ENCODE measurements around the gene PSMD3.

PSMD3 gene

GRCh38 chr17:40019140-40019991 lies 38.8 kb downstream of the PSMD3 start:
- TF ChIP-seq, protein P1, sequence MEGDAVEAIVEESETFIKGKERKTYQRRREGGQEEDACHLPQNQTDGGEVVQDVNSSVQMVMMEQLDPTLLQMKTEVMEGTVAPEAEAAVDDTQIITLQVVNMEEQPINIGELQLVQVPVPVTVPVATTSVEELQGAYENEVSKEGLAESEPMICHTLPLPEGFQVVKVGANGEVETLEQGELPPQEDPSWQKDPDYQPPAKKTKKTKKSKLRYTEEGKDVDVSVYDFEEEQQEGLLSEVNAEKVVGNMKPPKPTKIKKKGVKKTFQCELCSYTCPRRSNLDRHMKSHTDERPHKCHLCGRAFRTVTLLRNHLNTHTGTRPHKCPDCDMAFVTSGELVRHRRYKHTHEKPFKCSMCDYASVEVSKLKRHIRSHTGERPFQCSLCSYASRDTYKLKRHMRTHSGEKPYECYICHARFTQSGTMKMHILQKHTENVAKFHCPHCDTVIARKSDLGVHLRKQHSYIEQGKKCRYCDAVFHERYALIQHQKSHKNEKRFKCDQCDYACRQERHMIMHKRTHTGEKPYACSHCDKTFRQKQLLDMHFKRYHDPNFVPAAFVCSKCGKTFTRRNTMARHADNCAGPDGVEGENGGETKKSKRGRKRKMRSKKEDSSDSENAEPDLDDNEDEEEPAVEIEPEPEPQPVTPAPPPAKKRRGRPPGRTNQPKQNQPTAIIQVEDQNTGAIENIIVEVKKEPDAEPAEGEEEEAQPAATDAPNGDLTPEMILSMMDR (conservative IDR thresholded peaks at IDR 0.05; ENCODE audit: low read depth) = no peak
- ChIA-PET POLR2A (ENCODE audit: low non-redundant PET) (interaction anchor here (0.7 kb wide), 1 partner anchor 95 kb away, joined by 3 read pairs; no protein-coding TSS in a partner anchor), CTCF (interaction anchor here (0.6 kb wide), 2 partner anchors 56 to 99 kb away, joined by 6 to 7 read pairs; no protein-coding TSS in a partner anchor)
- peak; percentile 75 for DNase-seq (ENCODE audit: low spot score)
- peak overlapping the region; percentile 99 for H3K27ac ChIP-seq

DNA sequence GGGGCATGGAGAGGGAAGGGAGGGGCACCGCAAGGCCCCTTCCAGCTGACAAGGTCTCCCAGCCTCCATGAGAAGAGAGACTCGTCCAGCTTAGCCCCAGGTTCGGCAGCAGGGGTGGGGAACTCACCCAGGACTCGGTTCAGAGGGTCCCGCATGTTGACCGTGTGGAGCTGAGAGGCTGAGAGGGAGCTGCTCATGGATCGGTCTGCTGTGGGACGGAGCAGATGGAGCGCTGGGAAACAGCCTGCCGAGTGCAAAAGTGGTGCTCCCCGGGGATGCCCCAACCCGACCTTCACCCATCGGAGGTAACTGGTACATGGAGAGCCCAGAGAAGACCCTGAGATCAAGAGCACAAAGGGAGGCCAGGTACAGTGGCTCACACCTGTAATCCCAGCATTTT lies 39.5 kb downstream of the PSMD3 start:
- TF ChIP-seq, protein P1 (conservative IDR thresholded peaks at IDR 0.05; ENCODE audit: low read depth) = no peak
- H3K27ac ChIP-seq = peak overlapping the region; percentile 99
- DNase-seq (ENCODE audit: low spot score) = no peak
- CTCF ChIA-PET = no interaction called here
- POLR2A ChIA-PET (ENCODE audit: low non-redundant PET) = no interaction called here

DNA sequence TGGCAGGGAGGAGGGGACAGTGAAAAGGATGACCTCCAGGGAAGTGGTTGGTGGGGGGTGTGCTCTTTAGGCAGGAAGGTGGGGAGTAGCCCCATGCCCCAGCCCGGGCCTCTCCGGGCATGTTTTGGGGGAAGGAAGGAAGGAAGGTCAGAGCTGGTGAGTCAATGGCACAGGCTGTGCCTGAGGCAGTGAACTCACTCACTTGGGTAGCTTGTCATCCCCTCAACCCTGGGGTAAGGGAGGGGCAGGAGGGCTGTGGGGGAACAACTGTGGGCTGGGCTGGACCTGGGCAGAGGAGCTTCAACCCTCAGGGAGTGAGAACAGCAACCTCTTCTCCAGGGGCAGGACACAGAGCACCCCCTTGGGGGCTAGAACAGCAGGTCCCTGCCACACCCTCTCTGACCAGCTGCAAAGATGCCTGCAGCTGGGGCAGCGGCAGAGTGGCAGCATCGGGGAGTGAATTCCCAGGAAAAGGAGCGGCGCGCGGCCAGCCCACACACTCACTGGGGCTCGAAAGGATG lies 40.9 kb downstream of the PSMD3 start:
- peak; percentile 97 for DNase-seq (ENCODE audit: low spot score)
- ChIA-PET POLR2A (ENCODE audit: low non-redundant PET) (interaction anchor here (0.5 kb wide), 1 partner anchor 79 kb away, joined by 3 read pairs; the partner anchor contains the start of gene NR1D1), CTCF (interaction anchor here (0.7 to 1.3 kb wide), 5 partner anchors 8 to 162 kb away, joined by 3 to 7 read pairs (median 3); no protein-coding TSS in a partner anchor)
- H3K27ac ChIP-seq = peak overlapping the region; percentile 99
- TF ChIP-seq, protein P1 (conservative IDR thresholded peaks at IDR 0.05; ENCODE audit: low read depth) = no peak

- ChIA-PET CTCF (interaction anchor here (0.7 to 1.0 kb wide), 4 partner anchors 9 to 401 kb away, joined by 3 to 5 read pairs (median 3); no protein-coding TSS in a partner anchor), POLR2A (ENCODE audit: low non-redundant PET) (interaction anchor here (0.5 to 0.6 kb wide), 2 partner anchors 53 to 482 kb away, joined by 4 to 6 read pairs; no protein-coding TSS in a partner anchor)
- H3K27ac ChIP-seq = peak overlapping the region; percentile 99
- TF ChIP-seq, protein P1 (conservative IDR thresholded peaks at IDR 0.05; ENCODE audit: low read depth) = no peak
- no peak for DNase-seq (ENCODE audit: low spot score)
These were observed 41.9 kb downstream of the PSMD3 start for GRCh38 chr17:40022497-40022896.

GRCh38 chr17:40022961-40023541 lies 42.4 kb downstream of the PSMD3 start:
- TF ChIP-seq, protein P1 (conservative IDR thresholded peaks at IDR 0.05; ENCODE audit: low read depth) = no peak
- ChIA-PET POLR2A (ENCODE audit: low non-redundant PET) (interaction anchor here (0.5 kb wide), 1 partner anchor 482 kb away, joined by 6 read pairs; no protein-coding TSS in a partner anchor), CTCF (interaction anchor here (0.7 to 1.0 kb wide), 3 partner anchors 63 to 401 kb away, joined by 3 to 5 read pairs (median 3); no protein-coding TSS in a partner anchor)
- H3K27ac ChIP-seq = peak overlapping the region; percentile 99
- DNase-seq (ENCODE audit: low spot score) = peak; percentile 68

All from RWPE1 (cell line).